ENCODE data around the gene CXCR4. TPM values are rescaled to one million over a fixed set of nuclear protein-coding genes. Genes with fewer than 3 reads are reported as not detected.

Gene CXCR4
- total and polyA plus RNA-seq, 9 of the 15 experiments (the other 6 are each of a cell fraction or from before 2014, with no cell fraction given): 0.07 to 0.45 (median 0.17) TPM; not detected in 3

- H3K9ac ChIP-seq (ENCODE audit: insufficient read depth in 1 of 2, low read depth in 2 of 2, low read length in 2 of 2): peak overlapping the region in 1 of 2 experiments; percentile 39; a peak in 1 of 4 replicates
- no peaks in the 10 kb centered on the region for H3K9me1 ChIP-seq (ENCODE audit: control insufficient read depth, insufficient read depth, low read length)
- ChIA-PET CTCF (ENCODE audit: low intra/inter-chr PET ratio) (no interaction called here), POLR2A (no interaction called here)
- H3K27me3 ChIP-seq (ENCODE audit: control insufficient read depth in 2 of 2, insufficient read depth in 2 of 2, low read length in 2 of 2): peaks cover 26 to 32% of the 10 kb centered on the region in 2 experiments; a peak in 4 of 5 replicates
- in situ Hi-C loops (cut with MboI): no loop called here
- no peak overlapping the region for H3K27ac ChIP-seq (ENCODE audit: extremely low read depth, low read depth, low read length)
- H2AFZ ChIP-seq (ENCODE audit: low read depth, low read length): peak overlapping the region; percentile 92
- no peaks in the 10 kb centered on the region for H3K36me3 ChIP-seq (ENCODE audit: control insufficient read depth, insufficient read depth, low read length)
- H4K20me1 ChIP-seq (replicated peaks; ENCODE audit: control insufficient read depth, insufficient read depth, low read length): peaks cover 4% of the 10 kb centered on the region; the same call in 1 of the 2 replicates
- peak in 1 of 2 experiments; percentile 70 for TF ChIP-seq E2F6 (IDR thresholded peaks at IDR 0.05; ENCODE audit: borderline replicate concordance in 1 of 2, extremely low read depth in 1 of 2, insufficient read depth in 1 of 2, insufficient read length in 1 of 2, low read depth in 1 of 2, low read length in 1 of 2, poor library complexity in 1 of 2, severe bottlenecking in 1 of 2)
- no peak for TF ChIP-seq ZBTB49 (CRISPR knock-in tag; IDR thresholded peaks at IDR 0.05; ENCODE audit: borderline replicate concordance)
- TF ChIP-seq HNRNPLL (IDR thresholded peaks at IDR 0.05; ENCODE audit: low read depth, low read length, poor library complexity, severe bottlenecking): no peak
- TF ChIP-seq HDAC6 (IDR thresholded peaks at IDR 0.05; ENCODE audit: low read depth, low read length): peak; percentile 39; the same call in 1 of the 2 replicates
- TF ChIP-seq CTCFL (IDR thresholded peaks at IDR 0.05; ENCODE audit: borderline replicate concordance, insufficient read depth, low read depth, low read length, poor library complexity, severe bottlenecking): peak; percentile 71
- TF ChIP-seq ERF (CRISPR knock-in tag; IDR thresholded peaks at IDR 0.05): no peak
- intact Hi-C loops (cut with micrococcal nuclease): no loop called here
- DNase-seq (ENCODE audit: extremely low read depth in 1 of 4, low spot score in 3 of 4): peak in 3 of 4 experiments; percentile 28 to 49 (median 28)
- WGBS (ENCODE audit: insufficient coverage, low coverage, missing lambda C conversion rate): under 1% methylated on average over 17 of the region's 35 CpGs
- ATAC-seq: peak; percentile 77
- FAIRE-seq: no peak
- peak overlapping the region; percentile 70 for H3K4me2 ChIP-seq (ENCODE audit: insufficient read depth, low read length)
- no peaks in the 10 kb centered on the region for H3K9me3 ChIP-seq (replicated peaks; ENCODE audit: control insufficient read depth, insufficient read depth, low read depth, low read length)
- H3K4me3 ChIP-seq: peak overlapping the region; percentile 21; the same call in 1 of the 2 replicates
- peaks cover 0 to 19% of the 10 kb centered on the region in 2 experiments; a peak in 3 of 5 replicates for H3K4me1 ChIP-seq (replicated peaks in 1 of 2; ENCODE audit: control insufficient read depth in 2 of 2, insufficient read depth in 2 of 2, low read length in 2 of 2)
- no peaks in the 10 kb centered on the region for H3K79me2 ChIP-seq (ENCODE audit: control insufficient read depth, insufficient read depth, low read length)
- BruUV-seq (replicated peaks): no TSS peak
Observed at GRCh38 chr2:136117391-136117841, 533 bp downstream of the CXCR4 start.

Data from K562 (cell line).